GM19438 (cell line): ENCODE measurements around the gene IRS2.
"Not testable (repeated sequence)": the region's sequence is repeated elsewhere in the genome, so short reads cannot be mapped to it uniquely, and the experiment has no call there.

Experiments
- ATAC-seq: cut with Tn5 transposase; IDR thresholded peaks from one replicate; pipeline ENCODE4 v1.9.1; 2021; ENCODE audit warnings: low read depth; ENCODE audit not compliant: unreplicated experiment

IRS2 gene

DNA sequence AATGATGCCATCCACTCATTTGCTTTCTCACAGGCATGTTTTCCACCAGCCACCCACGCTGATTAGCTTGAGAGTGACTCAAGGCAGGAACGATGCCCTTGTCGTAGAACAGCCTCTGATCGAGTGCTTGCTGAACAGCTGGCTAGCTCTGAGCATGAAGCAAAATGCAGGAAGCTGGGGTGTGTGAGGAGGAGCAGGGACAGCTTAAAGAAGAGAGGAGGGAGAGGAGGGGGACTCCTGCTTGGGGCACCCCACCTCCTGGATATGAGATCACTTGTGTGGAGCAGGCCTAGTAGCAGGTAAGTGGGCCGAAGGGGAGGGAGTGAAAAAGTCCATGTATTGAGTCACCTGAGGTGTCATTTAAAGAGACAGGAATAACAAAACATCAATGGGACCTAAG is 48.8 kb downstream of the IRS2 start:
- no peak for ATAC-seq

DNA sequence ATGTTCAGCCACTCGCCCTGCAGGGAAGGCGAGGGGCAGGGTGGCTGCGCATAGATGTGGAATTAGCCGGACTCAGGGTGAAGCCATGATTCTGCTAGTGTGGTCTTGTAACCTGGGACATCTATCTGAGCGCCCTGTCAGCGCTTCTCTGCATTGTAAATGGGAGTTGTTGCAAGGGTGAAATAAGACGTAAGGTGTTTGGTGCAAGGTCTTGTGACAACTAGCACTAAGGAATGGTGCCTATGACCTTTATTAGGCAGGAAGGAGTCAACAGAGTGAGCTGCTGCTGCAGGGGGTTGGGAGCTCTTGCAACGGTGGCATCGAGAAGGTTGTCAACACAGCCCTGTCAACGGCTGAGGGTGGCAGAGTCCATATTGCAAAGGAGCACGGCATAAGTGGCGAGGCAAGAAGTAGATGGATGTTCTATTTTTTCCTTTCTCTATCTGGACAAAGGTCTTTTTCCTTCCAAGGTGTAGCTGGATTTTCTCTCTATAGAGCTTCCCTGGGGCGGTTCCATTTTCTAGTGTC is 49.3 kb downstream of the IRS2 start:
- no peak for ATAC-seq

DNA sequence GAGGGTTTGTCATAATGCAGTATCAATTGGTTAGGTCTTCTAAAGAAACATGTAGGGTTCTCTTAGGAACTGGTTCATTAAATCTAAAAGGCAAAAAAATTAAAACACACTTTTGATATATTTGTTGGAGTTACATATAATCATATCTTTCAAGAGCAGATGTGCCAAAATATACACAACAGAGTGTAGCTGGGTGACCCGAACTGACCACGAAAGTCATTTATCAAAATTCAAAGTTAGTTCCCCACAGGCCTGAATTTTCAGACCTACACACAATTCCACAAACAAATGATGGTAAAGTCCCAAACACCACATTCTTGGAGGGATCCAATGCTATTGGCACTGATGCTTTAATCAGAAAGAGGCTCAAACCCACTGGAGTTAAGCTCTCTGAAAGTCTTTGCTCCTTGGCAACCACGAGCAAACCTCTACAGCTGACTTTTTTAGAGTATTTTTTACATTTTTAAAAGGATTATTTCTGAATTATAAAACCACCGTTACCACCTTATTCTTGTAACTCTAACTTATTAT is 50.9 kb downstream of the IRS2 start:
- no peak for ATAC-seq

DNA sequence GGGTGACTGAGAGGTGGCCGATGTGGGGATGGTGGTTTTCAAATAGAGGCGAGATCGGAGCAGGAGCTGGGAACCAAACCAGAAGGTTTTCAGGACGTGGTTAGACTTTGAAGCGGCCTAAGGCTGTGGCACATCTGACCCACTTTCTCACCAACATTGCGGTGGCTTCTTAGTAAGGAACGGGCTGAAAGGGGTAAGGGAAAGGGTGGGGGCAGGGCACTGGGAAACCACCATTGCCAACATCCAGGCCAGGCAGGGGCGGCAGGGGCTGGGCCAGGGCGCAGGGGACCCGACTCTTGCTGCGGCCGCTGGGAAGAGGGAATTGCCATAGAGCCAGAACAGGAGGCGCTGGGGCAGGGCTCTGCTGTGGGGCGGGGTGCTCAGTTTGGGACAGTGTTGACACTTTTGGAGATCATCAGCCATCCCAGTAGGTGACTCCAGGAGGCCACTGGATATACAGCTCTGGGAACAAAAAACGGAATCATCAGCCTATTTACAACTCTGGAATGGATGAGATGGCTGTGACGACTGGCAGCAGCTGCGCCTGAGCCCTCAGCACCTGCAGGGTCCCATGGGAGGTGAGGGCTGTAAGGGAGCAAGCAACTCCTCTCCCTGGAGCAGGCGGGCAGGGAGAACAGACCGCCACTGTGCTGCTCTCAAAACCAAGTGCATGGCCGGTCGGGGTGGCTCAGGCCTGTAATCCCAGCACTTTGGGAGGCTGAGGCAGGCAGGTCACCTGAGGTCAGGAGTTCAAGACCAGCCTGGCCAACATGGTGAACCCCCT is 52.2 kb downstream of the IRS2 start:
- no peak for ATAC-seq

DNA sequence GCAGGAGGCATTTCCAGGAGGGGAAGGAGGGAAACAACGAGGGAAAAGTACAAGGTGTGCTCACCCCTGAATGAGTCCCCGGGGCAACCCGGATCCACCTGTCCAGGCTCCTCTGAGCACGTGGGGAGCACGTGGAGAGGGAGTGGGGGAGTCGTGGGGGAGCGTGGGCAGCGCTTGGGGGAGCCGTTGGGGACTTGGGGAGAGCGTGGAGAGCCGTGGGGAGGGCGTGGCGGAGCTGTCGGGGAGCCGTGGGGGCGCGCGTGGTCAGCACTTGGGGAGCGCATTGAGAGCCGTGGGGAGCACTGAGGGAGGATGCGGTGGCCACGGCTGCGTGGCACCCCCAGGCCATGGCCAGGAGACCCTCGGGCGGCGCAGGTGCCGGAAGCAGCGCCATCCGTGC is 52.8 kb downstream of the IRS2 start:
- no peak for ATAC-seq

DNA sequence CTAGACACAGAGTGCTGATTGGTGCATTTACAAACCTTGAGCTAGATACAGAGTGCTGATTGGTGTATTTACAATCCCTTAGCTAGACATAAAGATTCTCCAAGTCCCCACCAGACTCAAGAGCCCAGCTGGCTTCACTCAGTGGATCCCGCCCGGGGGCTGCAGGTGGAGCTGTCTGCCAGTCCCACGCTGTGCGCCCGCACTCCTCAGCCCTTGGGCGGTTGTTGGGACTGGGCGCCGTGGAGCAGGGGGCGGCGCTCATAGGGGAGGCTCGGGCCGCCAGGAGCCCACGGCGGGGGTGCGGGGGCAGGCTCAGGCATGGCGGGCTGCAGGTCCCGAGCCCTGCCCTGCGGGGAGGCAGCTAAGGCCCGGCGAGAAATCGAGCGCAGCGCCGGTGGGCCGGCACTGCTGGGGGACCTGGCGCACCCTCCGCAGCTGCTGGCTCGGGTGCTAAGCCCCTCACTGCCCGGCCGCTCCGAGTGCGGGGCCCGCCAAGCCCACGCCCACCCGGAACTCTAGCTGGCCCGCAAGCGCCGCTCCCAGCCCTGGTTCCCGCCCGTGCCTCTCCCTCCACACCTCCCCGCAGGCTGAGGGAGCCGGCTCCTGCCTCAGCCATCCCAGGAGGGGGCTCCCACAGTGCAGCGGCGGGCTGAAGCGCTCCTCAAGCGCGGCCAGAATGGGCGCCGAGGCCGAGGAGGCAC is 53.8 kb downstream of the IRS2 start:
- ATAC-seq, result not testable (repeated sequence)

DNA sequence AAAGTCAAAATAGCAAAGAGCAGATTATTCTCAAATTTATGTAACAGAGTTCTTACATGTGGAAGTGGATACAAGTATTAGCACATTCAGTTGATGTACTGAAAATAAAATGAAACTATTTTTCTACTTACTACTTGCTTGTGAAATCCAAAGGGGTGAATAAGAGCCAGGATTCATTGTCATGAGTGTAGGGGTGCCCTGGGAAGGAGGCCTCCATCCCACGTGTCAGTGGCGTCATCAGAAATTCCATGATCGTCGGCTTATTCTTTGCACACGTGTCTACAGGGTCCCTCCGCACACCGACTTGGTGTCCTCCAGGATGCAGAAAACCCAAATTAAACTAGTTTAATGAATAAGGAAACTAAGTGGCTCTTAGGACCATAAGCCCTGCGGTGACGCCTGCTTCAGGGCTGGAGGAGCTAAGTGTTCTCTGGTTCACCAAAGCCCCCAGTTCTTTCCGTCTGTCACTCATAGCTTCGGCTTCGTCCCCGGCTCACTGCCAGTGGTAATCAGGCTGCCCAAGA is 55.5 kb downstream of the IRS2 start:
- no peak for ATAC-seq

DNA sequence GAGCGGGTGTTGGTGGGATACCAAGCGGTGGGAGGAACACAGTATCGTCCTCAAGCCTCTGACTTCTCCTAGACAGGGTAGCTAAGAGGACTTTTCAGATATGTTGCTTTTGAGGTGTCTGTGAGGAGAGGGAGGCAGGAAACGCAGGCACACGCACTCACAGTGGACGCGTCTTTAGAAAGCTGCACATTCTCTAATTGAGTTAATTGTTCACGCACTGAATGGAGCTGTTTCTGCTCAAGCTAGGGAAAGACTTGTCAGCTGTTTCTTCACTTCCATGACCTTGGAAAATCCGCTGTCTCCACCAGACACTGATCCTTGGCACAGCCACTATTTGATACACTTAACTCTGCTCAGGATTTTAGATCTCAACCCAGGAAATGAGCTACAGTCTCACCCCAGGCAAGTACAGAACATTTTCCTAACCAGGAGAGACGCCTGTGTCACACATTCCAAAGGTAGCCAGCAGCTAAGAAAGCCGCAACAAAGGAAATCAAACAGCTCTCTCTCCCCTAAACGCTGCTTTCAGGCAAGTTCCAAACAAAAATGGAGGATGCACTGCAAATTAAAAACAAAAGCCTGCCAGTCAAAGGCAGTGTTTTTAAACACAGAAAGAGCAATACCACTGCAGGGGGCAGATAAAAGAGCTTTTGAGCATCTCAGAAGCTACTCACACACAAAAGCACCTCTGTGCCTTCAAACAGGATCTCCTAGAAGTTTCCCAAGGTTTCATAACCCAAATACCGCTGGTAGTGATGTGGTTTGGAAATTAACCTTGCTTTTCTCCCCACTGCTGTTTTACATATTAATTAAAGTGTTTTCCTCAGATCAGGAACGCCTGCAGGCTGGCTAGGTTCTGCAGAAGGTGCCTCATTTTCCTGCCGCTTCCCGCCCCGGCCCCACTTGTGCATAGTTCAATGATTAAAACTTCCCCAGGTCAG is 57.3 kb downstream of the IRS2 start:
- no peak for ATAC-seq

DNA sequence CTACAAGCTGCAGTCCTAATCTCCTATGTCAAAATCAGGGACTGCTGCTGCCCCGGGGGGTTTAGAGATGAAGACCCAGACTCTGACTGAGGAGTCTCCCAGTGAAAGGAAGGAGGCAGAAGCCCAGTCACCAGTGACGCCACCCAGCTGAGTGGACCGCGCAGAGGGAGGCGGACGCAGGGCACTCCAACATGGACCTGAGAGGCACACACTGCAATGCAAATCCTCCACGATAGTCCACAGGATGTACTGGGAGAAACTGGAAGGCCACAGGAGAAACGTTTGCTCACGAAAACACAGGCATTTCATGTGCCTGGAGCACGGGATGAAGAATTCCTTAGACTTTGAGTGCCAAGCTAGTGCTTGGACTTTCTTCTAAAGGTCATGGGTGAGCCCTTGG is 58.3 kb downstream of the IRS2 start:
- ATAC-seq, result no peak

DNA sequence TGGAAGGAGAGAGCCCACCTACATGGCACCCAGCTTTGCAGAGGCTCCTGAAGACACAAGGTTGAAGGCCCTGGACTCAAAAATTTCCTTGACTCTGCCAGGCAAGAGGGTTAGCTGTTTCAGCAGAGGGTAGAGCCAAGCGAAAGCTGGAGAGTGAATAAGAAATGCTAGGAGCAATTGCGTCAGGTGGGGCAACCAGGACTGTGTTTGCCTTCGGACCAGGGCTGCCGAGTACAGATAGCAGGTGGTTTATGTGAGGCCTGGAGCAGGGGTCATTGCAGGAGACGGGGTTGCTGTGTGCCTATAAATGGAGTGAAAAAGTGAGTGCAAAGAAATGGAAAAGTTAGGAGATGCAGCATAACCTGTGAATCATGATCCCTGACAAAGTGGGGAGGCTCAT is 59.1 kb downstream of the IRS2 start:
- no peak for ATAC-seq

DNA sequence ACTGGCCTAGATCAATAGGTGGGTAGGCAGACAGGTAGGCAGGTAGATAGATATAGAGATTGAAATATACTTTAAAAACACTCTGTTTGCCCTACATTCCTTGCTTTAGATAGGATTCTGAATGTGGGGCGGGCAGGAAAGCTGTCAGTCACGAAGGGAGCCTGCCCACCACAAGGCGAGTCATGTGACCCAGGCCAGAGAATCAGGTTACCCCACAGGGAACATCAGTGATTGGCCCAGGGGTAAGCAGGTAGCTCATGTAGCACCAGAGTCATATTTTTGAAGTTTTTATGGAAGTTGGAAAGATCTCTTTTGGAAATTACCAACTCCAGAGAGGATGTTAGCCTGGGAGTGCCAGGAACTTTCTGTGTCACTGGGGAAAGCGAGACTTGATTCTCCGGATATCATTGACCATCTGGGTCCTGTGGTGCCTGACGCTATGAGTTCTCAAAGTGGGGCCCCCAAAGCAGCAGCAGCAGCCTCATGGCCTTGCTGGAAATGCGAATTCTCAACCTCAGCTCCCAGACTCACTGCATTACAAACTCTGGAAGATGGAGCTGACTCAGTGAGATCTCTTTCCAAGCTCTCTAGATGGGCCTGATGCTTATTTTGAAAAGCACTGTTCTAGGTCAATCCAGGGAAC is 60.3 kb downstream of the IRS2 start:
- no peak for ATAC-seq

DNA sequence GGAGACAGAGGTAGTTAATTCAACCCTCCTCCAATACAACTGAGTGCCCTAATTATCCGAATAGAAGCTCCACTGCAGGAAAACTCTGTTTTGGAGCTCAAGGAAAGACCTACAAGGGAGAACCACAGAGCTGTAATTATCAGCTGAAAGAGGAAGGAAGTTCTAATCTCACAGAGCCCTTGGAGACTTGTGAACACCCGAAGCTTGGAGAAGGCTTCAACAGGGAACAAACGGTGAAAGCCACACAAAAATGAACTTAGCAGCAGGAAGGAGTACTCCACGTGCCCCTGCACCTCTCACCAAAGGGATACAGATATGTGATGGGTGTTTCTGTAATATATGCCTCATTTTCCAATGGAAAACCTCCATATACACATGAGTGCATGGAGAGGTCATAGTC is 61.1 kb downstream of the IRS2 start:
- no peak for ATAC-seq

DNA sequence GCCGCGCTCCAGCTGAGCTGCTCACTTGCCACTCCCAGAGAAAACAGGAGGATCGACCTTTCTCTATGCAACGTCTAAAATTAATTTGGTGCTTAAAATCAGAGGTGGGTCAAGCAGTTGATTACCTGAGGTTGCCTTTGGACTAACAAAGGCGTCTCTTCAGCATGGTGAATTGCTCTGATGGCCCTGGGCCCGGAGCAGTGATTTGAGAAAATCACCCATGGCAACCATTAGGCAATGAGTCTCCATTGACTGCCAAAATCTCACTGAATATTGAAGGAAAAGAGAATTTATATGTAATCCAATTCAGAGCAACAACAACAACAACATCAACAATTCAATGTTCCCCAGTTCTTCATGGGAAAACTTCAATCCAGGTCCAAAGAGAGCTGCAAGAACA is 61.8 kb downstream of the IRS2 start:
- ATAC-seq, result no peak

DNA sequence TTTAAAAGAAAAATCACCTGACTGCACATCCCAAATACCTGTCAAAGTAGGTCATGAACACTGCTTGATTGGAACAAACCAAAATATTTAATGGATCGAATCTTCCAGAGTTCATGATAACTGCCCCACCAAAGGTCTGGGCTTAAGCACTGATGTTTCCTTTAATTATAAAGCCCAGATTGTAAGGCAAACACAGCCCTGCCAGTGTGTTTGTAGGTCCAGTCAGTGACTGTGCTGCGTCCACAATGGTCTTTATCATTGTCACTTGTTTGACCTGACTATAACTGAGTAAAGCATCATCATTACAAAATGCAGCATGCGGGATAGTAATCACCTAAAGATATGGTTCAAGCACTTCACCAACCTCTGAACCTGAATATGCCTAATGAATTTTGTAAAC is 63.3 kb downstream of the IRS2 start:
- ATAC-seq, result no peak

DNA sequence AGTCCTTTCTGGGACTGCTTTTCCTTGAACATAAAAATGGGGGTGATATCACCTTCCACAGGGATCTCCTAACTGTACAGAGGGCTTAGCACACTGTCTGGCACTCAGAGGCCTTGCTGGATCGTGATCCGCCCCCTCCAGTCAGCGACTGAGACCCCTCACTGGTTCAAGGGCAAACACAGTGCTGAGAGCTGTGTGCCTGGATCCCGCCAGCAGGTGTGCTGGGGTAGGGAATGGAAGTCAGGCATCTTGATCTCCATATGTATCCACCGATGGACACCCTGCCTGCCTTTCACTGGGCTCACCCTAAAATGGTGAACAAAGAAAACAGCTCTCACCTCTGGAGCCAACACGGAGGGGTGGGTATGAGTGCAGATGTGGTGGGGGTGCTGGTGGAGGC is 64.3 kb downstream of the IRS2 start:
- ATAC-seq, result no peak

DNA sequence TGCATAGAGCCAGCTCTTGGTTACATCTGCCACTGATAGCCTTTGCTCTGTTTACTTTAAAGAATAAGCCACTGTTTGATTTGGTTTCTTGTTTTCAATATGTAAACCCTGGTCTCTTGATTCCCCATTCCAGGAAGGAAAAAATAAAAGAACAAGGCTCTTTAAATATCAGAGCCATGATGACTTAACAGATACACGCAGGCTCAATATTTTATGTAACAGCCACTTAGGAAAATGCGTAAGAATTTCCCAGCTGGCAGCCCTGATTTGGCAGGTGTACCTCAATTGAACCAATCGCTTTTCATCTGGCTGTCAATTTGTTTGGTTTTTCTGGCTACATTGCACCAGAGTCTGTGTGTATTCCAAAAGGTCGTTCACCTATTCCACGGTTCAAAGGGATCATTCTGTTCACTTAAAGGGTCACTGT is 65.6 kb downstream of the IRS2 start:
- no peak for ATAC-seq

DNA sequence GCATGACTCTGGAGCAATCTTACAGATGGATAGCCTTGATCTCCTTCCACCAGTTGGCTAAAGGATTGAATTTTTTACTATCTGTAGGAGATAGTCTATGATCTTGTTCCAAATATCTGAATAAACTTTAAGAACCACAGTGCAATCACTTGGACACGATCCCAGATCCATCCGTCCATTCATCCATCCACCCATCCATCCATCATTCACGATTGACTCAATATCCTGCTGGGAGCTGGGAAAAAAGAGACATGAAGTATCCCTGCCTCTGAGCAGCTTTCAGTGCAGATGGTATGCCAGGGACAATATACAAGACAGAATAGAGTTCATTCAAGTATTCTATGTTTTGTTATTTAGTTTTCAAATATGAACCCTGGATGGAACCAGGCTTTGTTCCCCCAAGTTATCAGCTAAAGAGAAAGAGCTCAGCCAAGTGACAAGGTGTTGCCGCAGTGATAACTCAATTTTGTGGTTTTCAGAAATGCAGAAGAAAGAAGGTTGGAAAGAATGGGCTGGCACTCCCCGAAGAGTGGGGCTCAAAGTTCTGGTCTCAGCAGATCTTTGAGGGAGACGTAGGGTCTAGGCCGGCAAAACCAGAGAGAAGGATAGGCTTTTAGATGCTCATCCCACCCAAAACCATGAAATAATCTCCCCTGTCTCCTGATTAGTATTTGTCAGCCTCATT is 66.3 kb downstream of the IRS2 start:
- ATAC-seq, result no peak

DNA sequence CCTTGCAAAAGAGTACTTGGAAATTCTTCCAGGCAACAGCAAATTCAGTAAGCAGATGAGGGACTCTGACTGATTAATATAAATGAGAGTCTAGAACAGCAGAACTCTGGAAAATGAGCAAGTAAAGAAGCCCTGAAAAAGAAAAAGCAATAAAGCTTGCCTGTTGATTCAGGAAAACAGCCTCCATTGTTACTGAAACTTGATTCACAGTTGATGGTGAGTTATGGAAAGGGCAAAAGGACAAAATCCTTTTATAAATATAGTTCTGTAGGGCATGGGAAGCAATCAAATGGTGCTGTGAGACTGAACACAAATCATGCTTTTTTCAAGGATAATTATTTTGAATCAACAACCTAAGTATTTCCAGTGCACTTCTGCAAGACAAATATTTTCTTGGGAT is 67.7 kb downstream of the IRS2 start:
- ATAC-seq, result no peak

DNA sequence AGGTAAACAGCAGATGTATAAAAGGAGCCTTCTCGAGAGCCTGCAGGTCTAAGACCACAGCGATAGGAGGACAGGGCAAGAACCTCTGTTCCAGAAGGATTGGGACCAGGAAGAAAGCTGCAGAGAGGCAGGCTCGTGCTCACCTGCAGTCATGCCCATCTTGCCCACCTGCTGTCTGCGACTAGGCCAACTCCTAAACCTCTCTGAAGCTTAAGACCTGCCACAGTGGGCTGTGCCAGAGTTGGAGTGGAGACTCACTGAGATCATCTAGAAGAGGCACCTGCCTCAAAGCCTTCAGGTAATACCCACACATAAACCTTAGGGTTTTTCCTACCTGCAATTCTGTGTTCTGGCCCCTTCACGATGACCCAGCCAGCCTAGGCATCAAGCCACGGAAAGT is 68.7 kb downstream of the IRS2 start:
- ATAC-seq, result no peak
